DND-41 (cell line): Measurements from ENCODE around the gene IFITM10.

Experiments
- ATAC-seq: fragments of 200-7000 bp; cut with Tn5 transposase; 3 replicates; pipeline ENCODE4 v1.9.1; 2021; ENCODE audit warnings: low read depth; ENCODE audit not compliant: insufficient read depth
- DNase-seq: peaks from one replicate; pipeline ENCODE4 v3.0.0-alpha.2; 2020
- H2AFZ ChIP-seq: 2 replicates; pipeline ENCODE4 v1.6.0; 2012; ENCODE audit warnings: low read depth, low read length
- H3K27ac ChIP-seq: 2 replicates; pipeline ENCODE4 v1.5.1; 2012; ENCODE audit warnings: low read length, inconsistent platforms
- H3K27me3 ChIP-seq: fragments of 200-600 bp; sonication (generic); 2 replicates; pipeline ENCODE4 v1.6.0; 2012; ENCODE audit warnings: low read length, mild to moderate bottlenecking, inconsistent platforms; ENCODE audit not compliant: insufficient read depth, poor library complexity
- H3K36me3 ChIP-seq: 2 replicates; pipeline ENCODE4 v1.5.1; 2012; ENCODE audit warnings: low read length, inconsistent platforms; ENCODE audit not compliant: insufficient read depth
- H3K4me1 ChIP-seq: 2 replicates; pipeline ENCODE4 v1.5.1; 2012; ENCODE audit warnings: mild to moderate bottlenecking, low read length; ENCODE audit not compliant: insufficient read depth
- H3K4me2 ChIP-seq: 2 replicates; pipeline ENCODE4 v1.6.0; 2012; ENCODE audit warnings: mild to moderate bottlenecking, moderate library complexity, low read length, inconsistent platforms; ENCODE audit not compliant: insufficient read depth
- H3K4me3 ChIP-seq, 2 experiments: fragments of 200-600 bp in 1 of 2; shearing (Covaris generic) in 1 of 2; 2 replicates each; pipeline ENCODE4 v1.5.1; 2012 to 2016; ENCODE audit warnings: inconsistent platforms in 2 of 2, low read length in 2 of 2, mild to moderate bottlenecking in 2 of 2, low read depth in 1 of 2, moderate library complexity in 1 of 2
- H3K79me2 ChIP-seq: 2 replicates; pipeline ENCODE4 v1.6.0; 2012; ENCODE audit warnings: low read length, inconsistent platforms; ENCODE audit not compliant: insufficient read depth
- H3K9ac ChIP-seq: 2 replicates; pipeline ENCODE4 v1.6.0; 2012; ENCODE audit warnings: low read depth, mild to moderate bottlenecking, inconsistent platforms, low read length, moderate library complexity
- H3K9me3 ChIP-seq: 2 replicates; pipeline ENCODE4 v1.5.1; 2012; ENCODE audit warnings: low read length, moderate library complexity, mild to moderate bottlenecking, inconsistent platforms; ENCODE audit not compliant: insufficient read depth, severe bottlenecking
- H4K20me1 ChIP-seq: 2 replicates; pipeline ENCODE4 v1.6.0; 2012; ENCODE audit warnings: low read length; ENCODE audit not compliant: insufficient read depth
- CTCF ChIP-seq: IDR thresholded peaks from 2 replicates; pipeline ENCODE4 v1.5.1; 2012; ENCODE audit warnings: borderline replicate concordance, low read length, moderate library complexity, mild to moderate bottlenecking; ENCODE audit not compliant: poor library complexity, severe bottlenecking; ENCODE audit errors: extremely low read depth
- EZH2 ChIP-seq: IDR thresholded peaks from 3 replicates; pipeline ENCODE4 v1.6.1; 2012; ENCODE audit warnings: borderline replicate concordance, low read depth, mild to moderate bottlenecking, moderate library complexity, low read length, inconsistent platforms; ENCODE audit not compliant: severe bottlenecking

The IFITM10 gene

GRCh38 chr11:1729692-1730011 lies 20.7 kb downstream of the IFITM10 start:
- H3K36me3 ChIP-seq = no peaks in the 10 kb centered on the region
- no peaks in the 10 kb centered on the region; the same call in 1 of the 2 replicates for H3K79me2 ChIP-seq

GRCh38 chr11:1728931-1729691 lies 21.3 kb downstream of the IFITM10 start:
- H3K4me2 ChIP-seq = peak overlapping the region; percentile 56
- no peaks in the 10 kb centered on the region for H3K36me3 ChIP-seq
- no peaks in the 10 kb centered on the region for H3K27me3 ChIP-seq
- peak overlapping the region; percentile 54 for H3K9ac ChIP-seq
- peak overlapping the region; percentile 66 for H2AFZ ChIP-seq
- TF ChIP-seq CTCF (no peak), EZH2 (no peak)
- H3K4me3 ChIP-seq = peak overlapping the region in 1 of 2 experiments; percentile 37; a peak in 2 of 4 replicates
- peaks cover 78% of the 10 kb centered on the region for H3K4me1 ChIP-seq
- H3K9me3 ChIP-seq = no peaks in the 10 kb centered on the region
- no peaks in the 10 kb centered on the region for H4K20me1 ChIP-seq
- H3K79me2 ChIP-seq = no peaks in the 10 kb centered on the region; the same call in 1 of the 2 replicates
- H3K27ac ChIP-seq = peak overlapping the region; percentile 94
- peak; percentile 79 for ATAC-seq
- peak; percentile 89 for DNase-seq

More at GRCh38 chr11:1729692-1730011, 20.7 kb downstream of the IFITM10 start:
- Histone ChIP-seq H3K4me3 (peak overlapping the region in 1 of 2 experiments; percentile 16; a peak in 1 of 4 replicates), H3K27me3 (no peaks in the 10 kb centered on the region), H2AFZ (peak overlapping the region; percentile 66), H3K9ac (peak overlapping the region; percentile 54), H3K9me3 (no peaks in the 10 kb centered on the region), H3K27ac (peak overlapping the region; percentile 94), H3K4me1 (peaks cover 79% of the 10 kb centered on the region), H4K20me1 (no peaks in the 10 kb centered on the region), H3K4me2 (peak overlapping the region; percentile 56)
- no peak for TF ChIP-seq EZH2
- DNase-seq = no peak
- no peak; the same call in 2 of the 3 replicates for ATAC-seq

- no peaks in the 10 kb centered on the region for H3K9me3 ChIP-seq
- H2AFZ ChIP-seq = no peak overlapping the region
- H3K9ac ChIP-seq = peak overlapping the region; percentile 54
- H3K27me3 ChIP-seq = no peaks in the 10 kb centered on the region
- peaks cover 70% of the 10 kb centered on the region for H3K4me1 ChIP-seq
- no peak for DNase-seq
- no peak for ATAC-seq
- no peak overlapping the region for H3K4me3 ChIP-seq
- no peaks in the 10 kb centered on the region for H4K20me1 ChIP-seq
- no peak for TF ChIP-seq EZH2
- TF ChIP-seq CTCF = no peak
- H3K36me3 ChIP-seq = no peaks in the 10 kb centered on the region
- H3K27ac ChIP-seq = peak overlapping the region; percentile 94
- H3K4me2 ChIP-seq = peak overlapping the region; percentile 56
- no peaks in the 10 kb centered on the region; the same call in 1 of the 2 replicates for H3K79me2 ChIP-seq
These were observed 22.1 kb downstream of the IFITM10 start for GRCh38 chr11:1728301-1728700.

GRCh38 chr11:1727861-1728260 lies 22.5 kb downstream of the IFITM10 start:
- TF ChIP-seq CTCF = no peak
- no peak for TF ChIP-seq EZH2
- H3K4me1 ChIP-seq = peaks cover 71% of the 10 kb centered on the region
- H3K36me3 ChIP-seq = no peaks in the 10 kb centered on the region
- H3K4me2 ChIP-seq = no peak overlapping the region
- no peaks in the 10 kb centered on the region for H4K20me1 ChIP-seq
- peak overlapping the region; percentile 54 for H3K9ac ChIP-seq
- DNase-seq = no peak
- H3K27ac ChIP-seq = peak overlapping the region; percentile 94
- H3K9me3 ChIP-seq = no peaks in the 10 kb centered on the region
- H3K4me3 ChIP-seq = no peak overlapping the region
- no peak for ATAC-seq
- no peaks in the 10 kb centered on the region; the same call in 1 of the 2 replicates for H3K79me2 ChIP-seq
- H2AFZ ChIP-seq = no peak overlapping the region
- no peaks in the 10 kb centered on the region for H3K27me3 ChIP-seq
